GM21529 (cell line): ENCODE results near the gene DSCAML1.

Source experiments
- ATAC-seq: cut with Tn5 transposase; IDR thresholded peaks from one replicate; pipeline ENCODE4 v1.9.1; 2021; ENCODE audit not compliant: unreplicated experiment

Gene DSCAML1

GRCh38 chr11:117731722-117732290 lies 65.2 kb downstream of the DSCAML1 start:
- no peak for ATAC-seq

- no peak for ATAC-seq
Measured at GRCh38 chr11:117730208-117730800, 66.7 kb downstream of the DSCAML1 start.

GRCh38 chr11:117725048-117725734 lies 71.8 kb downstream of the DSCAML1 start:
- no peak for ATAC-seq

GRCh38 chr11:117724621-117725020 lies 72.4 kb downstream of the DSCAML1 start:
- ATAC-seq, result no peak

GRCh38 chr11:117724104-117724503 lies 72.9 kb downstream of the DSCAML1 start:
- ATAC-seq, result no peak

- ATAC-seq, result no peak
Measured at GRCh38 chr11:117723277-117724024, 73.6 kb downstream of the DSCAML1 start.

GRCh38 chr11:117722082-117722481 lies 74.9 kb downstream of the DSCAML1 start:
- no peak for ATAC-seq

GRCh38 chr11:117720061-117720511 lies 76.9 kb downstream of the DSCAML1 start:
- ATAC-seq, result no peak

- no peak for ATAC-seq
Measured at GRCh38 chr11:117719480-117719879, 77.5 kb downstream of the DSCAML1 start.

GRCh38 chr11:117717485-117718314 lies 79.3 kb downstream of the DSCAML1 start:
- no peak for ATAC-seq

GRCh38 chr11:117716521-117717440 lies 80.2 kb downstream of the DSCAML1 start:
- ATAC-seq, result no peak

- ATAC-seq, result no peak
Measured at GRCh38 chr11:117715801-117716200, 81.2 kb downstream of the DSCAML1 start.

- ATAC-seq, result no peak
Measured at GRCh38 chr11:117713538-117713991, 83.5 kb downstream of the DSCAML1 start.

GRCh38 chr11:117712530-117712929 lies 84.5 kb downstream of the DSCAML1 start:
- no peak for ATAC-seq

GRCh38 chr11:117711331-117711730 lies 85.7 kb downstream of the DSCAML1 start:
- no peak for ATAC-seq

GRCh38 chr11:117710211-117710610 lies 86.8 kb downstream of the DSCAML1 start:
- ATAC-seq, result no peak

- ATAC-seq, result no peak
Measured at GRCh38 chr11:117706322-117706814, 90.6 kb downstream of the DSCAML1 start.

- ATAC-seq, result no peak
Measured at GRCh38 chr11:117705866-117706265, 91.2 kb downstream of the DSCAML1 start.

- ATAC-seq, result no peak
Measured at GRCh38 chr11:117704395-117705100, 92.5 kb downstream of the DSCAML1 start.
